Tibial nerve (tissue), 4 donors: ENCODE data around the gene SLC25A22.

ENCODE experiments used
- CTCF ChIP-seq, 5 experiments: fragments of 200-600 bp in 3 of 5; fragments of 450-650 bp in 2 of 5; sonication (generic) in 3 of 5; IDR thresholded peaks; one replicate each; pipeline ENCODE4 v1.5.1; 2016 to 2019; ENCODE audit warnings: antibody characterized with exemption in 5 of 5, mild to moderate bottlenecking in 3 of 5, moderate library complexity in 2 of 5
- EP300 ChIP-seq, 2 donors: sonication (generic); formaldehyde crosslinking; IDR thresholded peaks; one replicate each; pipeline ENCODE4 v1.6.1; 2017; ENCODE audit warnings: antibody characterized with exemption in 2 of 2, mild to moderate bottlenecking in 1 of 2
- POLR2A ChIP-seq, 2 donors: fragments of 450-650 bp; IDR thresholded peaks; one replicate each; pipeline ENCODE4 v1.6.1; 2017; ENCODE audit warnings: antibody characterized with exemption in 2 of 2, mild to moderate bottlenecking in 2 of 2, moderate library complexity in 2 of 2

GRCh38 chr11:747158-748006, 50.7 kb downstream of the SLC25A22 start, which contains the start of gene TALDO1:
- TF ChIP-seq CTCF (IDR thresholded peaks at IDR 0.05) (peak; percentile 2 to 65 (median 28)), POLR2A (IDR thresholded peaks at IDR 0.05) (peak; percentile 48 to 83), EP300 (IDR thresholded peaks at IDR 0.05) (peak in 1 of 2 donors; percentile 77)
